Measurements from ENCODE around the gene MKNK1.

MKNK1 gene

GRCh38 chr1:46520063-46520911, 83.8 kb downstream of the MKNK1 start:
- peak; percentile 73 for DNase-seq

DNA sequence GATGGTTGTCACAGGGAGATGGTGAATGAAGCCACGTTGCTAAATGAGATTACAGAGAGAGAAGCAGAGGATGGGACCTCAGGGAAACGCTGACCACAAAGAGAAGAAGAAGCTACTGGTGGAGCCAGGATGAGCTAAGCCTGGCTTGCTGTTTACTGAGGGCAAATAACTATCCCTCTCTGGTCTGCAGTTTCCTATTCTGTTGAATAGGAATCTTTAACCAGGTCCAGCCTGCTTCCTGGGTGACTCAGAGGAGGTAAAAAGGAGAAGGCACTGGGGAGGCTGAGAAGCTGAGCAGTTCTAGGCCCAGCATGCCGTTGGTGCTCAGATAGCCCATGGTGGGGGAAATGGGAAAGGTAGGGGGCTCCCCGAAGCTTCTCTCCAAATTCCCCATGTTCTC, 84.9 kb downstream of the MKNK1 start:
- no peak for DNase-seq

- no peak for DNase-seq
These were observed 86.1 kb downstream of the MKNK1 start for GRCh38 chr1:46517932-46518498.

DNA sequence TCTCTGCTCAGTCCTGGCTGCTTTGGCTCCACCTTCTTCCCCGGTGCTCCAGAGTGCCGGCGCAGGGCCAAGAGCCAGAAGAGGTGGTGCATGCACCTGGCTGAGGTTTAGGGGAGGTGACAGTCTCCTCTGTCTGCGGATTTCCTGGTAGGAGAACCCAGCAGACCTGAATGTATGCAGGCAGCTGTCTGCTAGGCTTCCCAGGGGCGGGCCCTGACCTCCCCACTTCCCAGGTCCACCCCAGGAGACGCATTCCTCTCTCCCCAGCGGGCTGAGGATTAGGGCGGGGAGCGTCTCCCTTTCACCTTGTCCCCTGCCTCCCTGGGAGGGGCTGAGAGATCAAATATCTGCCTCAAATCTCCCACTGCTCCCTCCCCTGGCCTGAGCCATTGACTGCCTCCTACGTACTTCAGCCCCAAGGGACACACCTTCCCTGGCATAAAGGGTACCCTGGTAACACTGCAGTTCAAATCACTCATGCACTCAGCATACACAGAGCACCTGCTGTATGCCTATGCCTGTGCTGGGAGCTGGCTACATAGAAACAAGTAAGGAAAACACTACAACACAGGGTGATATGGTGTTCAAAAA, 87.0 kb downstream of the MKNK1 start:
- peak; percentile 92 for DNase-seq

DNA sequence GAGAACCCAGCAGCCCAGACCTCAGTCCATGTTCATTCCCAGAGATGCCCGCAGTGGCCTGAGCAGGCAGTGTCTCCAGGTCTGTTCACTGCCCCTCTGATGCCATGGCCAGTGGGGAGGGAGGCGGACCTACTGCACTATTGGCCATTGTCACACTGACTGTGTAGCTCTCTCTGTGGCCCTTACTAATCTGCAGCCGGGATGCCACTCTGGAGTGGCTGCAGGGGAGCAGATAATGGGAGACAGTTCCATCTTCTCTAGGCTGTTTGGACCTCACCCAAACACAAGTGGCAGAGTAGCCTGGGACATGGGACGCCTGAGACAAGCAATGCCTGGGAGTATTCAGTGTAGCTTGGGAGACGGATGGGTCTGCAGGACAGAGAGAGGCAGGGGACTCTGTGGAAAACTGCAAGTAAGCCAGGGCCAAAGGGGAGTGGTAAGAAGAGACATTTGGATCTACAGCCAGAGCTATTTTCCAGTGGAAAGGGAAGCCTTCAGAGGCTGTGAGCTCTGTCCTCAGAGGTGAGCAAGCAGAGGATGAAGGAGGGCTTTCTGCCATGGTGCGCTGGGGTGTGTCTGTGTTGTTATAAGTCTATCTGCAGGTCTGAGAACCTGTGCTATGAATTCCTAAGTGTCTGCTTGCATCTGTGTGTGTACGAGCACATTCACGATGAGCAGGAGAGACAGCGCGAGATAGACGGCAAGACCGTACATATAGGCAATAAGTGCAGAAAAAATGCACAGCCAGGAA, 87.7 kb downstream of the MKNK1 start:
- DNase-seq, result no peak

DNA sequence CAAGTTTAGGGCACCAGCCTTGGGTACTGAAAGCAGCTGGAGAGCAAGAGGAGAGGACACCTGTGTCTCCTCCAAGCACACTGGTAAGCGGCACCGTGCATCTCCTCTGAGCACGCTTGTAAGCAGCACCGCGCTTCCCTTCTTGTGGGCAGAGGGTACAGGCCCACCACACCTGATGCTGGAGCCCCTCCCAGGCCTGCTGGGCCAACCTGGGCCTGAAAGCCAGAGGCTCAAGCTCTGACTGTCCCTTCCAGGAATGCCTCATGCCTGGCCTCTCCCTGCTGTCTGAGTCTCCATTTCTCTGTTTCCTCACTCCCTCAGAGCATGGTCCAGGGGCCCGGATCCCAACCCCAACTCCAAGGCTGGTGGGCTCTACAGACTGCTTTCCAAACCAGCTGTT, 88.5 kb downstream of the MKNK1 start:
- no peak for DNase-seq

- DNase-seq, result no peak
These were observed 90.5 kb downstream of the MKNK1 start for GRCh38 chr1:46513536-46513935.

DNA sequence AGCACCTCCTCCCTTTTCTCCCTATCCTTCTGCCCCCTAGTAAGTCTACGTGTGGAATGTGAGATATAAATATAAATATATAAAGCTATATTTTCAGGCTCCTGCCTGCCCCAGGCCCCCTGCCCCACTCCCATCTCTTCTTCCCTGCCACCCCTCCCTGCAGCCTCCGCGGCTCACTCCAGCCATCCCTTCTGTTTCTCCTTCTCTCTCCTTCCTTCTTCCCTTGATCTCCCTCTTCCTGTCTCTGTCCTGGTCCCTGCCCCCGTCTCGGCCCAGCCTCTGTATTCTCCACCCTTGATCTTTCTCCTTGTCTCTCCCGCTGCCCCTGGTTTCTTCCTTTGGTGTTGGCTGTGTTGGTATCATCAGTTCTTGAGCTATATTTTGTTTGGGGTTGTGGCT, 91.3 kb downstream of the MKNK1 start:
- DNase-seq, result no peak

DNA sequence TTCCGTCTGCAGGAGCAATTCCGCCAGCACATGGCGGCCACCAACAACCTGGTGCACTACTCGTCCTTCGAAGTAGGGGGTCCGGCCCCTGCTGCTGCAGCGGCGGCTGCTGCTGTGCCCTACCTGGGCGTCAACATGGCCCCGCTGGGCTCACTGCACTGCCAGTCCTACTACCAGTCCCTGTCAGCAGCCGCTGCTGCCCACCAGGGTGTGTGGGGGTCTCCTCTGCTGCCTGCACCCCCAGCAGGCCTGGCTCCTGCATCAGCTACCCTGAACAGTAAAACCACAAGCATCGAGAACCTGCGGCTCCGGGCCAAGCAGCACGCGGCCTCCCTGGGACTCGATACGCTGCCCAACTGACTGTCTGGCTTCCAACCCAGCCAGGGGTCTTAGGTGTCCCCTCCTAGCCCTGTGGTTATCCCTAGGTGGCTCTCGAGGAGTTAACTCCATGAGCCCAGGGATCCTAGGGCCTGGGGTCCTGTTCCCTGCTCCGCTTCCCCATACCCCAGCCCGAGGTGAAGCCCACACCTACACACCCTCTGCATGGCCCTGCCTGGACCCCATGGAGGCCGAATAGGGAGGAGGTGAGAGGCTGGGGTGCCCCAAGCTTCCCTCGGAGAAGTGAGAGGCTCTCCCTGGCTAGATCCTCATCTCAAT, 91.8 kb downstream of the MKNK1 start:
- no peak for DNase-seq

DNA sequence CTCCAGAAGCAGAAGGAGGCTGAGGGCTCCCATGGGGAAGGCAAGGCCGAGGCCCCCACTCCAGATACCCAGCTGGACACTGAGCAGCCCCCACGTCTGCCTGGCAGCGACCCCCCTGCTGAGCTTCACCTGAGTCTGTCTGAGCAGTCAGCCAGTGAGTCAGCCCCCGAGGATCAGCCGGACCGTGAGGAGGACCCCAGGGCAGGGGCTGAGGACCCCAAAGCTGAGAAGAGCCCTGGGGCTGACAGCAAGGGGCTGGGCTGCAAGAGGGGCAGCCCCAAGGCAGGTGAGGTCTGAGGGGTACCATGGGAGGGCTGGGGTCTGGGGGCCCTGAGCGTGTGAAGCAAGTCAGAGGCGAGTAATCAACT, 93.1 kb downstream of the MKNK1 start:
- no peak for DNase-seq

DNA sequence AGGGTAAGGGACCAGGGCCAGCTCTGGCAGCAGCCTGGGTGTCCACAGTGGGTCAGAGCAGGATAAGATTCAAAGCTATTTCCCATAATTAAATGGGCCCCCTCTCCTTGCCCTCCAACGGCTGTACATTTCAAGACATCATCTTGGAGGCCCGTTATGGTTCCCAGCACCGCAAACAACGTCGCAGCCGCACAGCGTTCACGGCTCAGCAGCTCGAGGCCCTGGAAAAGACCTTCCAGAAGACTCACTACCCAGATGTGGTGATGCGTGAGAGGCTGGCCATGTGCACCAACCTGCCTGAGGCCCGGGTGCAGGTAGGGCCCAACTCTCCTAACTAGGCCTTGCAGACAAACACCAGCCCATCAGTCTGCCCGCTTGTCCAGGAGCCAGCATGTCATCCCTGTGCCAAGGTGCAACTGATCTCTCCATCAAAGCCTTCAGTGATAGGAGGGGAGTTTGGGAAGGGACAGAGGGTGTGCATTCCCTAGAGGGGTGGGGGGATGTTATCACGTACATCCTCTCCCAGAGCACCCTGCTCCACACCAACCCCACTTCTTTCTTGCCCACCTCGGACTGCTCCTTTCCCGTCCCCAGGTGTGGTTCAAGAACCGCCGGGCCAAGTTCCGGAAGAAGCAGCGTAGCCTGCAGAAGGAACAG, 93.6 kb downstream of the MKNK1 start:
- no peak for DNase-seq

- no peak for DNase-seq
These were observed 95.3 kb downstream of the MKNK1 start for GRCh38 chr1:46508757-46509156.

Measured in NCI-H1105 (cell line).